NCI-H748 (cell line): Measurements from ENCODE around the gene KCNQ1.

Experiments used
- DNase-seq: peaks from one replicate; lab custom pipeline; 2025; ENCODE audit not compliant: unreplicated experiment; lab: John Stamatoyannopoulos, UW

Gene KCNQ1

GRCh38 chr11:2460540-2461252 lies 15.9 kb downstream of the KCNQ1 start:
- DNase-seq: no peak

GRCh38 chr11:2461253-2461955 lies 16.6 kb downstream of the KCNQ1 start:
- no peak for DNase-seq

- no peak for DNase-seq
Observed at GRCh38 chr11:2461956-2462542, 17.2 kb downstream of the KCNQ1 start.

GRCh38 chr11:2462543-2462985 lies 17.8 kb downstream of the KCNQ1 start:
- DNase-seq: no peak

- DNase-seq: no peak
Observed at GRCh38 chr11:2462986-2463765, 18.4 kb downstream of the KCNQ1 start.

- DNase-seq: no peak
Observed at GRCh38 chr11:2463766-2464277, 19.0 kb downstream of the KCNQ1 start.

- DNase-seq: no peak
Observed at GRCh38 chr11:2464451-2465165, 19.8 kb downstream of the KCNQ1 start.

- no peak for DNase-seq
Observed at GRCh38 chr11:2465202-2466068, 20.6 kb downstream of the KCNQ1 start.

GRCh38 chr11:2466069-2466801 lies 21.4 kb downstream of the KCNQ1 start:
- DNase-seq: no peak

- DNase-seq: no peak
Observed at GRCh38 chr11:2466869-2467694, 22.3 kb downstream of the KCNQ1 start.

GRCh38 chr11:2467695-2468055 lies 22.9 kb downstream of the KCNQ1 start:
- DNase-seq: no peak

GRCh38 chr11:2468363-2469235 lies 23.8 kb downstream of the KCNQ1 start:
- DNase-seq: no peak

- DNase-seq: no peak
Observed at GRCh38 chr11:2470495-2470894, 25.7 kb downstream of the KCNQ1 start.

GRCh38 chr11:2471048-2471803 lies 26.4 kb downstream of the KCNQ1 start:
- DNase-seq: no peak

GRCh38 chr11:2471804-2472096 lies 26.9 kb downstream of the KCNQ1 start:
- DNase-seq: no peak

GRCh38 chr11:2472428-2473186 lies 27.8 kb downstream of the KCNQ1 start:
- DNase-seq: no peak
